Measurements from ENCODE around the gene SP3. TPM values are rescaled to one million over a fixed set of nuclear protein-coding genes. Genes with fewer than 3 reads are reported as not detected.

The SP3 gene
- total RNA-seq, 4 donors from 2014 or later = 78.7 to 102 (median 92.2) TPM

- no peak for DNase-seq (ENCODE audit: extremely low spot score)
- TF ChIP-seq POLR2A (IDR thresholded peaks at IDR 0.05; ENCODE audit: low read depth) = no peak
- no peak for TF ChIP-seq EP300 (IDR thresholded peaks at IDR 0.05)
- TF ChIP-seq CTCF (IDR thresholded peaks at IDR 0.05) = no peak
- no peak for TF ChIP-seq POLR2AphosphoS5 (IDR thresholded peaks at IDR 0.05)
- intact Hi-C loops (cut with DNase I) = loop anchor here (5.0 to 10.0 kb wide), 2 partner anchors 46 to 74 kb away; no protein-coding TSS in a partner anchor
- H3K27me3 ChIP-seq = no peaks in the 10 kb centered on the region
- H3K4me3 ChIP-seq = no peak overlapping the region
- no peaks in the 10 kb centered on the region for H3K9me3 ChIP-seq
- H3K27ac ChIP-seq (replicated peaks in 1 of 4) = no peak overlapping the region
- H3K36me3 ChIP-seq = no peaks in the 10 kb centered on the region
- H3K4me1 ChIP-seq = peaks cover 7 to 11% (median 9%) of the 10 kb centered on the region in 4 donors
- 67% methylated on average over 6 of the region's 6 CpGs for WGBS
Measured at GRCh38 chr2:173968551-173968950, 3.4 kb upstream of the SP3 start.

GRCh38 chr2:173966274-173967098 is 1.3 kb upstream of the SP3 start:
- Histone ChIP-seq H3K27ac (replicated peaks in 1 of 4) (peak overlapping the region; percentile 100), H3K4me3 (peak overlapping the region; percentile 98 to 100 (median 99)), H3K4me1 (peaks cover 23 to 26% (median 25%) of the 10 kb centered on the region in 4 donors), H3K36me3 (no peaks in the 10 kb centered on the region), H3K27me3 (no peaks in the 10 kb centered on the region), H3K9me3 (peaks cover 0 to under 1% (median 0%) of the 10 kb centered on the region in 4 donors)
- DNase-seq (ENCODE audit: extremely low spot score) = no peak
- intact Hi-C loops (cut with DNase I) = loop anchor here (5.0 to 10.0 kb wide), 2 partner anchors 48 to 76 kb away; no protein-coding TSS in a partner anchor
- whole genome bisulfite sequencing = 46% methylated on average over 8 of the region's 8 CpGs
- TF ChIP-seq EP300 (IDR thresholded peaks at IDR 0.05) = no peak
- no peak for TF ChIP-seq POLR2A (IDR thresholded peaks at IDR 0.05; ENCODE audit: low read depth)

GRCh38 chr2:173964565-173965371 is 405 bp downstream of the SP3 start:
- peak; percentile 97 for DNase-seq (ENCODE audit: extremely low spot score)
- H3K4me3 ChIP-seq = peak overlapping the region; percentile 98 to 100 (median 99)
- WGBS = 0% methylated on average over 11 of the region's 84 CpGs
- intact Hi-C loops (cut with DNase I) = loop anchor here (5.0 to 10.0 kb wide), 2 partner anchors 50 to 78 kb away; no protein-coding TSS in a partner anchor
- H3K27ac ChIP-seq (replicated peaks in 1 of 4) = peak overlapping the region; percentile 100
- H3K36me3 ChIP-seq = peaks cover 0 to 3% (median 0%) of the 10 kb centered on the region in 4 donors
- H3K9me3 ChIP-seq = peaks cover 0 to 5% (median 0%) of the 10 kb centered on the region in 4 donors
- no peaks in the 10 kb centered on the region for H3K27me3 ChIP-seq
- H3K4me1 ChIP-seq = peaks cover 34 to 43% (median 36%) of the 10 kb centered on the region in 4 donors
- TF ChIP-seq POLR2A (IDR thresholded peaks at IDR 0.05; ENCODE audit: low read depth) (peak; percentile 64), POLR2AphosphoS5 (IDR thresholded peaks at IDR 0.05) (peak in 1 of 2 donors; percentile 82), EP300 (IDR thresholded peaks at IDR 0.05) (no peak)

- peak overlapping the region; percentile 98 to 100 (median 99) for H3K4me3 ChIP-seq
- H3K9me3 ChIP-seq = peaks cover 0 to 5% (median 0%) of the 10 kb centered on the region in 4 donors
- H3K27ac ChIP-seq (replicated peaks in 1 of 4) = peak overlapping the region; percentile 100
- peaks cover 35 to 51% (median 43%) of the 10 kb centered on the region in 4 donors for H3K4me1 ChIP-seq
- 0% methylated on average over 3 of the region's 87 CpGs for WGBS
- peak; percentile 97 for DNase-seq (ENCODE audit: extremely low spot score)
- intact Hi-C loops (cut with DNase I) = loop anchor here (10.0 kb wide), 1 partner anchor 51 kb away; no protein-coding TSS in a partner anchor
- peak in 1 of 2 donors; percentile 52 for TF ChIP-seq POLR2AphosphoS5 (IDR thresholded peaks at IDR 0.05)
- TF ChIP-seq POLR2A (IDR thresholded peaks at IDR 0.05; ENCODE audit: low read depth) = peak; percentile 57
- no peak for TF ChIP-seq CTCF (IDR thresholded peaks at IDR 0.05)
- H3K27me3 ChIP-seq = no peaks in the 10 kb centered on the region
- H3K36me3 ChIP-seq = peaks cover 0 to 3% (median 0%) of the 10 kb centered on the region in 4 donors
Measured at GRCh38 chr2:173963817-173964564, 1.2 kb downstream of the SP3 start.

GRCh38 chr2:173963323-173963816 is 1.8 kb downstream of the SP3 start:
- Histone ChIP-seq H3K4me1 (peaks cover 41 to 57% (median 49%) of the 10 kb centered on the region in 4 donors), H3K9me3 (peaks cover 0 to 5% (median 0%) of the 10 kb centered on the region in 4 donors), H3K36me3 (peaks cover 0 to 3% (median 0%) of the 10 kb centered on the region in 4 donors), H3K27ac (replicated peaks in 1 of 4) (peak overlapping the region; percentile 100), H3K27me3 (no peaks in the 10 kb centered on the region), H3K4me3 (peak overlapping the region; percentile 98 to 100 (median 99))
- DNase-seq (ENCODE audit: extremely low spot score) = no peak
- TF ChIP-seq POLR2AphosphoS5 (IDR thresholded peaks at IDR 0.05) (no peak), CTCF (IDR thresholded peaks at IDR 0.05) (peak in 2 of 3 experiments; percentile 16 to 46), EP300 (IDR thresholded peaks at IDR 0.05) (no peak), POLR2A (IDR thresholded peaks at IDR 0.05; ENCODE audit: low read depth) (no peak)
- under 1% methylated on average over 13 of the region's 44 CpGs for WGBS
- intact Hi-C loops (cut with DNase I) = loop anchor here (10.0 kb wide), 1 partner anchor 51 kb away; no protein-coding TSS in a partner anchor

Measured in esophagus muscularis mucosa (tissue), 4 donors.